Transverse colon (tissue), 3 donors: ENCODE data around the gene PROCA1.

Source experiments
- EP300 ChIP-seq: sonication (generic); formaldehyde crosslinking; IDR thresholded peaks from one replicate; pipeline ENCODE4 v1.6.1; 2017; ENCODE audit warnings: antibody characterized with exemption, low read depth
- TF ChIP-seq, protein P1 (sequence below), 5 experiments: fragments of 200-600 bp in 3 of 5; fragments of 450-650 bp in 2 of 5; sonication (generic) in 3 of 5; IDR thresholded peaks; 1 replicate in 2 of 5; 2 replicates in 3 of 5; pipeline ENCODE4 v1.5.1; 2016 to 2017; ENCODE audit warnings: antibody characterized with exemption in 5 of 5, inconsistent platforms in 3 of 5, mild to moderate bottlenecking in 2 of 5, moderate library complexity in 1 of 5

DNA sequence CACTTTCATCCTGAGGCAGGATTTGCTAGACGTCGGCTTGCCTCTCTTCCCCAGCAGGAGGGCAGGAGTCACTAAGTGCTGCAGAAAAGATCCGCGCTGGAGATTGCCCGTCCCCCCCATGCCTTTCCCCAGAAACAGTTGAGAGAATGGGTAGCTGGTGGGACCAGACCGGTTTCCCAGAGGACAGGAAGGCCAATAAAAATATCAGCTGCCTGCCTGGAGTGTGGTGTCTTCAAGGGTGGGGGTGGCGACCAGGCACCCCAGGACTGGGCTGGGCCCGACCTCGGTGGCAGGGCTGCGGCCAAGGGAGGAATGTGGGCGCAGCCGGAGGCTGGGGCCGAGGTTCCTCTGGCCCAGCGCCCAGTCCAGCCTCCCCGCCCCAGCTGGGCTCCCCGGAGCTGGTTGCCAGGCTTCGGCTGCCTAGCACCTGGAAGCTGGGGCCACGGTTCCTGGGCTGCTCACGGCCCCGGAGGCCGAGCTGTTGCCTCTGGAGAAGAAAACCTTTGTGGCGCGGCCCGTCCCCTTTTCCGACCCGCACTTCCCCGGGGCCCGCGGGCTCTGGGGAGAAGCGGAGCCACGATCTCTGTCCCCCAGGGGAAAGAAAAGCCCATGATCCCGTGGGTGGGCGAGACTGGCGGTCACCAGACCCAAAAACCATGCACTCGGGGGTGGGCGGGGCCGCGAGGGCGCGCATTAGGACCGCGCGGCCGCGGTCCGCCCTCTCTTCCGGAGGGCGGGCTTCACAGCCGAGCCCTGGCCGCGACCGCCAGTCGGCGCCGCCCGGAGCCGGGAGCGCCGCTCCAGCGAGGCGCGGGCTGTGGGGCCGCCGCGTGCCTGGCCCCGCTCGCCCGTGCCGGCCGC, 31.8 kb upstream of the PROCA1 start, which contains the start of gene TRAF4:
- TF ChIP-seq, protein P1, sequence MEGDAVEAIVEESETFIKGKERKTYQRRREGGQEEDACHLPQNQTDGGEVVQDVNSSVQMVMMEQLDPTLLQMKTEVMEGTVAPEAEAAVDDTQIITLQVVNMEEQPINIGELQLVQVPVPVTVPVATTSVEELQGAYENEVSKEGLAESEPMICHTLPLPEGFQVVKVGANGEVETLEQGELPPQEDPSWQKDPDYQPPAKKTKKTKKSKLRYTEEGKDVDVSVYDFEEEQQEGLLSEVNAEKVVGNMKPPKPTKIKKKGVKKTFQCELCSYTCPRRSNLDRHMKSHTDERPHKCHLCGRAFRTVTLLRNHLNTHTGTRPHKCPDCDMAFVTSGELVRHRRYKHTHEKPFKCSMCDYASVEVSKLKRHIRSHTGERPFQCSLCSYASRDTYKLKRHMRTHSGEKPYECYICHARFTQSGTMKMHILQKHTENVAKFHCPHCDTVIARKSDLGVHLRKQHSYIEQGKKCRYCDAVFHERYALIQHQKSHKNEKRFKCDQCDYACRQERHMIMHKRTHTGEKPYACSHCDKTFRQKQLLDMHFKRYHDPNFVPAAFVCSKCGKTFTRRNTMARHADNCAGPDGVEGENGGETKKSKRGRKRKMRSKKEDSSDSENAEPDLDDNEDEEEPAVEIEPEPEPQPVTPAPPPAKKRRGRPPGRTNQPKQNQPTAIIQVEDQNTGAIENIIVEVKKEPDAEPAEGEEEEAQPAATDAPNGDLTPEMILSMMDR (IDR thresholded peaks at IDR 0.05) = peak in 3 of 5 experiments; percentile 11 to 43 (median 12)
- no peak for TF ChIP-seq EP300
